IPS-18a (cell line): ENCODE measurements around the gene LAMA1.

ENCODE experiments used
- H3K27ac ChIP-seq: one replicate; pipeline ENCODE4 v1.5.1; 2013; ENCODE audit warnings: low read length
- H3K27me3 ChIP-seq: one replicate; pipeline ENCODE4 v1.6.1; 2013; ENCODE audit warnings: mild to moderate bottlenecking, low read length; ENCODE audit not compliant: control insufficient read depth, insufficient read depth
- H3K36me3 ChIP-seq: one replicate; pipeline ENCODE4 v1.6.1; 2013; ENCODE audit warnings: low read depth, low read length; ENCODE audit not compliant: control insufficient read depth
- H3K4me1 ChIP-seq: one replicate; pipeline ENCODE4 v1.6.1; 2013; ENCODE audit warnings: low read depth, low read length; ENCODE audit not compliant: control insufficient read depth
- H3K4me3 ChIP-seq: one replicate; pipeline ENCODE4 v1.5.1; 2013; ENCODE audit warnings: low read length
- H3K9ac ChIP-seq: one replicate; pipeline ENCODE4 v1.6.1; 2013; ENCODE audit warnings: mild to moderate bottlenecking, low read length, moderate library complexity
- H3K9me3 ChIP-seq: one replicate; pipeline ENCODE4 v1.6.1; 2013; ENCODE audit warnings: low read depth, low read length; ENCODE audit not compliant: control insufficient read depth

The LAMA1 gene

GRCh38 chr18:7105268-7105667 lies 12.3 kb downstream of the LAMA1 start:
- H3K4me1 ChIP-seq: no peaks in the 10 kb centered on the region
- no peaks in the 10 kb centered on the region for H3K36me3 ChIP-seq
- no peaks in the 10 kb centered on the region for H3K27me3 ChIP-seq
- no peak overlapping the region for H3K4me3 ChIP-seq
- no peaks in the 10 kb centered on the region for H3K9me3 ChIP-seq
- H3K9ac ChIP-seq: no peak overlapping the region
- no peak overlapping the region for H3K27ac ChIP-seq

GRCh38 chr18:7104649-7105048 lies 12.9 kb downstream of the LAMA1 start:
- H3K9ac ChIP-seq: no peak overlapping the region
- H3K4me3 ChIP-seq: no peak overlapping the region
- no peak overlapping the region for H3K27ac ChIP-seq
- H3K4me1 ChIP-seq: no peaks in the 10 kb centered on the region
- no peaks in the 10 kb centered on the region for H3K27me3 ChIP-seq
- H3K9me3 ChIP-seq: no peaks in the 10 kb centered on the region
- H3K36me3 ChIP-seq: no peaks in the 10 kb centered on the region

GRCh38 chr18:7102131-7102530 lies 15.5 kb downstream of the LAMA1 start:
- Histone ChIP-seq H3K27ac (no peak overlapping the region), H3K9me3 (no peaks in the 10 kb centered on the region), H3K27me3 (no peaks in the 10 kb centered on the region), H3K36me3 (no peaks in the 10 kb centered on the region), H3K9ac (no peak overlapping the region), H3K4me1 (no peaks in the 10 kb centered on the region), H3K4me3 (no peak overlapping the region)

- peaks cover 3% of the 10 kb centered on the region for H3K4me1 ChIP-seq
- no peak overlapping the region for H3K9ac ChIP-seq
- H3K4me3 ChIP-seq: no peak overlapping the region
- H3K27me3 ChIP-seq: no peaks in the 10 kb centered on the region
- H3K9me3 ChIP-seq: no peaks in the 10 kb centered on the region
- H3K27ac ChIP-seq: no peak overlapping the region
- H3K36me3 ChIP-seq: no peaks in the 10 kb centered on the region
Measured at GRCh38 chr18:7096838-7097237, 20.8 kb downstream of the LAMA1 start.

DNA sequence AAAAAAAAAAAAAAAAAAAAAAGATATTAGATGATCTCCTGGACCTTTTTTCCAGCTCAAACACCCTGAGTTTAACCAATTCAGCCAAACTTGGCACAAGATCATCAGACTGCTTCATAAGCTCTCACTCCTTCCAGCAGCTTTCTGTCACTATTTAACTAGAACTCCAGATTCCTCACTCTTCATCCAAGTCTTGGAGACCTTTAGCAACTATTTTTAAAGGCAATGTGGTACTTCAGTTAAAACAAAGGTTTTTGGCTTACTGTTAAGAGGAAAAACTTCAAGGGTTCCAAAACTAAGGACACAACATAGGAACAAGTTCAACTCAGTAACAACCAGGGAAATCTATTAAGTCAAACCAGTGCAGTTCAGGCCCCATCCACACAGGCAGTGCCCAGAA lies 23.2 kb downstream of the LAMA1 start:
- Histone ChIP-seq H3K4me1 (peaks cover 15% of the 10 kb centered on the region), H3K4me3 (no peak overlapping the region), H3K9me3 (no peaks in the 10 kb centered on the region), H3K27ac (no peak overlapping the region), H3K36me3 (no peaks in the 10 kb centered on the region), H3K27me3 (no peaks in the 10 kb centered on the region), H3K9ac (no peak overlapping the region)

GRCh38 chr18:7090771-7091170 lies 26.8 kb downstream of the LAMA1 start:
- no peaks in the 10 kb centered on the region for H3K27me3 ChIP-seq
- no peaks in the 10 kb centered on the region for H3K9me3 ChIP-seq
- no peak overlapping the region for H3K9ac ChIP-seq
- peaks cover 13% of the 10 kb centered on the region for H3K4me1 ChIP-seq
- no peak overlapping the region for H3K27ac ChIP-seq
- H3K36me3 ChIP-seq: no peaks in the 10 kb centered on the region
- no peak overlapping the region for H3K4me3 ChIP-seq

- Histone ChIP-seq H3K27me3 (no peaks in the 10 kb centered on the region), H3K36me3 (no peaks in the 10 kb centered on the region), H3K9me3 (no peaks in the 10 kb centered on the region), H3K27ac (no peak overlapping the region), H3K4me3 (no peak overlapping the region), H3K4me1 (peaks cover 13% of the 10 kb centered on the region), H3K9ac (no peak overlapping the region)
Measured at GRCh38 chr18:7089369-7089768, 28.2 kb downstream of the LAMA1 start.

GRCh38 chr18:7084080-7085065 lies 33.2 kb downstream of the LAMA1 start:
- Histone ChIP-seq H3K9ac (no peak overlapping the region), H3K27ac (no peak overlapping the region), H3K36me3 (peaks cover 7% of the 10 kb centered on the region), H3K4me3 (no peak overlapping the region), H3K9me3 (no peaks in the 10 kb centered on the region), H3K4me1 (peaks cover under 1% of the 10 kb centered on the region), H3K27me3 (no peaks in the 10 kb centered on the region)

DNA sequence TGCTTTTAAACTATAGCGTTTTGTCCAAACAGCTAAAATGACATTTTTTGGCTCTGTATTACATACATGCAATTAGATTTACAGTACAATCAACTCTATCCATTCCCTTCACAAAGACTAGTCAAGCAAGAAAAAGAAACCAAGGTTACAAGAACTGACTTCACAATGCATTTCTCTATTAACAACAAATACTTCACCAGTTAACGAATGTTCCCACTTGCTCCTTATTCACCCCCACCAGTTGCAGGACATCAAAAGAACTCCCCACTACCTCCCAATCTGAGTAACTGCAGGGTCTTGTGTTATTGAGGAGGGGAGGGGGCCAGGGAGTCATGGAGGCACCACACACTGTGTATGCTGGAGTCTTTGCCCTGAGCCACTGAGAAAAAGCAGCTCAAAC lies 34.9 kb downstream of the LAMA1 start:
- Histone ChIP-seq H3K36me3 (peaks cover 8% of the 10 kb centered on the region), H3K27me3 (no peaks in the 10 kb centered on the region), H3K27ac (no peak overlapping the region), H3K4me3 (no peak overlapping the region), H3K4me1 (no peaks in the 10 kb centered on the region), H3K9ac (no peak overlapping the region), H3K9me3 (no peaks in the 10 kb centered on the region)

DNA sequence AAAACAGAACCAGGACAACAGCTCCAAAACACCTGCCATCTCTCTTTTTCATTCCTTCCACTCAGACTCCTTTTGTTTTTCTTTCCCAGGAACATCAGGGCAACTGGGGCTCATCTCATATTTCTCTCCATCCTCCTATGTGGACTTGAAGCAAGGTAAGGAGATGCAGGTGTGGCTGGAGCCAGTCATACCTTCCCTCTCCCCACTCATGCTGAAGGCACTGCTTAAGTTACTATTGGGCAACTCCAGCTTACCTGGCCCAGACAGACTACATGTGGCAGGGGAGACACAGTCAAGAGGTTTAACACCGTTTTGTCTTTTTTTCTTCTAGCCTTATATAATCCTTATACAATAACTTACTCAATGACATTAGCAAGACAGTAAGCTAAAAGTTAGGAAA lies 38.4 kb downstream of the LAMA1 start:
- no peaks in the 10 kb centered on the region for H3K27me3 ChIP-seq

DNA sequence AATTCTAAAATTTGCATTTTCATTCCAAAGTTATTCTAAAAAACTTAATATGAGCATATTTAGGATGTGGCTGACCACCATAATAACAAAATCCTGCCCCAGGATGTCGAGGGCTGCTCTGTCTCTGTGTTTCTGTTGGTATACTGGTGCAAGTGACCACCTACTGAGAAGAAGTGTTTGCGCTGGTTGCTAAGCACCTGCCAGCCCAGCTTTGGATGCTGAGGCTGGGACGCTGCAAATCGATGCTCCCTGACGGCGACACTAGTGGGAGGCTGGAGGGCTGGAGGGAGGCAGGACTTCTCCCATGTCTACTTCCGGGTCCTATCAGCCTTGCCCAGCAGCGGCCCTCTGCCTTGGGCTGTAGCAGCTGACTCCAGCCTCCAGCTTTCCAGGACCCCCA lies 45.0 kb downstream of the LAMA1 start:
- Histone ChIP-seq H3K27me3 (no peaks in the 10 kb centered on the region), H3K4me3 (no peak overlapping the region), H3K9ac (no peak overlapping the region), H3K9me3 (no peaks in the 10 kb centered on the region), H3K27ac (no peak overlapping the region), H3K4me1 (no peaks in the 10 kb centered on the region), H3K36me3 (peaks cover 8% of the 10 kb centered on the region)

More for the DNA sequence above, 38.4 kb downstream of the LAMA1 start:
- Histone ChIP-seq H3K27ac (no peak overlapping the region), H3K36me3 (peaks cover 16% of the 10 kb centered on the region), H3K4me3 (no peak overlapping the region), H3K9ac (no peak overlapping the region), H3K9me3 (no peaks in the 10 kb centered on the region), H3K4me1 (no peaks in the 10 kb centered on the region)

- Histone ChIP-seq H3K4me1 (no peaks in the 10 kb centered on the region), H3K36me3 (peaks cover 6% of the 10 kb centered on the region), H3K27me3 (no peaks in the 10 kb centered on the region)
Measured at GRCh38 chr18:7071600-7071999, 46.0 kb downstream of the LAMA1 start.

More at GRCh38 chr18:7071600-7071999, 46.0 kb downstream of the LAMA1 start:
- Histone ChIP-seq H3K9me3 (no peaks in the 10 kb centered on the region), H3K9ac (no peak overlapping the region), H3K4me3 (no peak overlapping the region), H3K27ac (no peak overlapping the region)
